Heart right ventricle (tissue), 16 donors: ENCODE results near the gene MAX. TPM values are rescaled to one million over a fixed set of nuclear protein-coding genes. Genes with fewer than 3 reads are reported as not detected.

Experiments used
- ATAC-seq, 8 donors: fragments of 200-7000 bp; cut with Tn5 transposase; one replicate each; pipeline ENCODE4 v1.9.1; 2020; ENCODE audit warnings: mild to moderate bottlenecking in 8 of 8, moderate library complexity in 8 of 8, moderate number of reproducible peaks in 1 of 8
- DNase-seq, 2 donors: peaks; one replicate each; pipeline ENCODE4 v3.0.0-alpha.2; 2020
- H3K27ac ChIP-seq, 10 donors: fragments of 200-600 bp; sonication (generic) in 2 of 10; one replicate each; pipeline versions ENCODE4 v1.5.0 to v1.8.0; 2020 to 2022; ENCODE audit warnings: mild to moderate bottlenecking in 3 of 10
- H3K27me3 ChIP-seq, 7 donors: fragments of 200-600 bp; one replicate each; pipeline ENCODE4 v1.8.0; 2021 to 2022; ENCODE audit warnings: mild to moderate bottlenecking in 2 of 7
- H3K36me3 ChIP-seq, 9 donors: fragments of 200-600 bp; sonication (generic) in 1 of 9; one replicate each; pipeline versions ENCODE4 v1.5.0 to v1.8.0; 2020 to 2022; ENCODE audit warnings: mild to moderate bottlenecking in 2 of 9
- H3K4me1 ChIP-seq, 9 donors: fragments of 200-600 bp; sonication (generic) in 1 of 9; one replicate each; pipeline versions ENCODE4 v1.5.0 to v1.8.0; 2020 to 2022; ENCODE audit warnings: mild to moderate bottlenecking in 4 of 9
- H3K4me3 ChIP-seq, 10 donors: fragments of 200-600 bp; sonication (generic) in 2 of 10; one replicate each; pipeline versions ENCODE4 v1.5.0 to v1.8.0; 2020 to 2022; ENCODE audit warnings: mild to moderate bottlenecking in 7 of 10, moderate library complexity in 2 of 10
- H3K9me3 ChIP-seq, 11 donors: fragments of 200-600 bp in 10 of 11; sonication (generic) in 2 of 11; one replicate each; pipeline versions ENCODE4 v1.5.0 to v1.8.0; 2013 to 2022; ENCODE audit warnings: mild to moderate bottlenecking in 2 of 11, control low read depth in 1 of 11, moderate library complexity in 1 of 11
- CTCF ChIP-seq, 9 donors: fragments of 200-600 bp; sonication (generic) in 2 of 9; IDR thresholded peaks; one replicate each; pipeline versions ENCODE4 v1.5.0 to v1.8.0; 2021 to 2022; ENCODE audit warnings: antibody characterized with exemption in 9 of 9, mild to moderate bottlenecking in 5 of 9, moderate library complexity in 1 of 9
- WGBS, 2 donors: extraction: QIAGEN DNeasy Blood & Tissue Kit; methylation state at CpG; one replicate each; pipeline ENCODE4 v1.1.7; 2013; ENCODE audit warnings: inconsistent platforms in 1 of 2; 5-methylcytosine and 5-hydroxymethylcytosine counted together
- intact Hi-C, 10 donors: fragments of 100-400 bp; cut with DNase I; formaldehyde crosslinking; loops; one replicate each; pipeline versions ENCODE4 v1.11.1 to v1.14.2; 2022
- microRNA-seq, 2 donors: library from miRNA; unstranded; fragments of <30 nt; microRNA quantifications; one replicate each; pipeline ENCODE4 v1.2.0, GENCODE V29; 2021
- polyA plus RNA-seq, 2 donors: library from polyadenylated mRNA; stranded (reverse); fragments of 200-250 nt; gene quantifications; one replicate each; pipeline ENCODE4 v1.2.3, GENCODE V29; 2013
- total RNA-seq, 10 donors: library from RNA; stranded (reverse); fragmentation: NEBNext Ultra II Directional in 3 of 10; extraction: Animal tissue kit (Norgen Biotek cat#: 25700) in 3 of 10; gene quantifications; one replicate each; pipeline versions ENCODE4 v1.2.1 to v1.2.4, GENCODE V29; 2021 to 2023
- donor health status: Arrhythmogenic right ventricular cardiomyopathy.
- donor health status: ischemic (EF 13 %, LVEDD 7.1; RV severe dilation, severe dysfunction).
- donor health status: healthy with polysubstance abuse.
- donor health status: DM: no; HTN: yes; CAD: no.
- donor health status: DM: no; HTN: no; CAD: no.
- donor health status: ischemic (EF 25% LVEDD 6.9; RV normal size, moderate dysfunction).
- donor health status: ischemic (EF 25% LVEDD 5.7; RV mildly dilated, moderate dysfunction).
- donor health status: healthy.
- donor health status: DM: yes; HTN: yes; CAD: no.
- donor health status: Ischemic cardiomyopathy.
- donor health status: ischemic (EF 35%, LVEDD 5.7; RV mildly dilated, moderate dysfunction).
- donor health status: nonischemic (EF 11% LVEDD 7.7; RV severe dilation, severe dysfunction).
- donor health status: DM: yes; HTN: yes; CAD: no.
- donor health status: PGD.
- donor health status: ischemic (EF 29% LVEDD 5.4; RV normal size, mild dysfunction).
- donor health status: nonischemic (EF 23%, LVEDD 6.1; RV moderate dilation, normal function).

MAX gene
- total and polyA plus RNA-seq, 12 donors: 35.7 to 95.7 (median 69.8) TPM

GRCh38 chr14:65028937-65029336 lies 73.4 kb downstream of the MAX start:
- peaks cover 0 to 69% (median 21%) of the 10 kb centered on the region in 9 donors for H3K36me3 ChIP-seq
- TF ChIP-seq CTCF (IDR thresholded peaks at IDR 0.05): no peak
- H3K27ac ChIP-seq: no peak overlapping the region
- H3K4me3 ChIP-seq: no peak overlapping the region
- WGBS, 2 donors: 89 to 94% methylated on average over 3 of the region's 3 CpGs
- no peaks in the 10 kb centered on the region for H3K9me3 ChIP-seq
- intact Hi-C loops: no loop called here
- ATAC-seq: no peak
- DNase-seq: no peak
- H3K4me1 ChIP-seq: peaks cover 0 to 5% (median 0%) of the 10 kb centered on the region in 9 donors
- H3K27me3 ChIP-seq: no peaks in the 10 kb centered on the region

GRCh38 chr14:65027127-65027799 lies 75.1 kb downstream of the MAX start:
- WGBS, 2 donors: 97% methylated on average over 11 of the region's 11 CpGs
- Histone ChIP-seq H3K27ac (no peak overlapping the region), H3K4me3 (no peak overlapping the region), H3K36me3 (peaks cover 0 to 52% (median 16%) of the 10 kb centered on the region in 9 donors), H3K9me3 (no peaks in the 10 kb centered on the region), H3K4me1 (no peaks in the 10 kb centered on the region), H3K27me3 (no peaks in the 10 kb centered on the region)
- intact Hi-C loops: no loop called here
- ATAC-seq: no peak
- TF ChIP-seq CTCF (IDR thresholded peaks at IDR 0.05): no peak
- no peak for DNase-seq

GRCh38 chr14:65026526-65026925 lies 75.8 kb downstream of the MAX start:
- Histone ChIP-seq H3K9me3 (no peaks in the 10 kb centered on the region), H3K4me3 (no peak overlapping the region), H3K4me1 (no peaks in the 10 kb centered on the region), H3K27ac (no peak overlapping the region), H3K36me3 (peaks cover 0 to 48% (median 16%) of the 10 kb centered on the region in 9 donors), H3K27me3 (no peaks in the 10 kb centered on the region)
- ATAC-seq (no peak), DNase-seq (no peak)
- WGBS, 2 donors: 94 to 97% methylated on average over 9 of the region's 9 CpGs
- intact Hi-C loops: no loop called here
- no peak for TF ChIP-seq CTCF (IDR thresholded peaks at IDR 0.05)

GRCh38 chr14:65025818-65026217 lies 76.5 kb downstream of the MAX start:
- 94% methylated on average over 6 of the region's 6 CpGs for WGBS, 2 donors

More at GRCh38 chr14:65025818-65026217, 76.5 kb downstream of the MAX start:
- Histone ChIP-seq H3K4me1 (no peaks in the 10 kb centered on the region), H3K4me3 (no peak overlapping the region), H3K9me3 (no peaks in the 10 kb centered on the region), H3K36me3 (peaks cover 0 to 48% (median 16%) of the 10 kb centered on the region in 9 donors), H3K27ac (no peak overlapping the region), H3K27me3 (no peaks in the 10 kb centered on the region)
- TF ChIP-seq CTCF (IDR thresholded peaks at IDR 0.05): no peak
- ATAC-seq (no peak), DNase-seq (no peak)
- intact Hi-C loops: no loop called here

Small RNAs within 50 kb of the gene (microRNA-seq; reads per million reads assigned to microRNA genes)
- gene MIR4706: 0 reads per million in 2 donors

Other genes with a start within 250 kb of the MAX start
- 100 to 1,000 TPM in 2 of 10 donors, 10 to 100 TPM in 8; 81.8 to 114 (median 94.8) TPM for gene SPTB, start 222.6 kb downstream of the MAX start, total RNA-seq
- gene SPTB, start 222.6 kb downstream of the MAX start, polyA plus RNA-seq: 10 to 100 TPM; 24.0 to 64.7 TPM
- gene CHURC1, start 188.1 kb downstream of the MAX start, total RNA-seq: 10 to 100 TPM; 59.2 to 98.8 (median 76.3) TPM
- gene CHURC1, start 188.1 kb downstream of the MAX start, polyA plus RNA-seq: 10 to 100 TPM; 46.2 to 49.4 TPM
- gene GPX2, start 159.8 kb downstream of the MAX start, total RNA-seq: not detected
- not detected for gene GPX2, start 159.8 kb downstream of the MAX start, polyA plus RNA-seq
- gene RAB15, start 130.2 kb downstream of the MAX start, total RNA-seq: 10 to 100 TPM; 11.2 to 94.3 (median 31.6) TPM
- 10 to 100 TPM in 1 of 2 donors, 1 to 10 TPM in 1; 8.2 to 35.7 TPM for gene RAB15, start 130.2 kb downstream of the MAX start, polyA plus RNA-seq
- gene FNTB, start 115.6 kb downstream of the MAX start, total RNA-seq: 10 to 100 TPM; 14.6 to 20.8 (median 16.9) TPM
- 10 to 100 TPM; 14.6 to 16.2 TPM for gene FNTB, start 115.6 kb downstream of the MAX start, polyA plus RNA-seq